Medulla oblongata (tissue), 1 donor: ENCODE measurements around the gene ZP4.

Experiments used
- DNase-seq: peaks from one replicate; pipeline ENCODE4 v3.0.0-alpha.2; 2015; ENCODE audit errors: extremely low spot score

Gene ZP4, protein sequence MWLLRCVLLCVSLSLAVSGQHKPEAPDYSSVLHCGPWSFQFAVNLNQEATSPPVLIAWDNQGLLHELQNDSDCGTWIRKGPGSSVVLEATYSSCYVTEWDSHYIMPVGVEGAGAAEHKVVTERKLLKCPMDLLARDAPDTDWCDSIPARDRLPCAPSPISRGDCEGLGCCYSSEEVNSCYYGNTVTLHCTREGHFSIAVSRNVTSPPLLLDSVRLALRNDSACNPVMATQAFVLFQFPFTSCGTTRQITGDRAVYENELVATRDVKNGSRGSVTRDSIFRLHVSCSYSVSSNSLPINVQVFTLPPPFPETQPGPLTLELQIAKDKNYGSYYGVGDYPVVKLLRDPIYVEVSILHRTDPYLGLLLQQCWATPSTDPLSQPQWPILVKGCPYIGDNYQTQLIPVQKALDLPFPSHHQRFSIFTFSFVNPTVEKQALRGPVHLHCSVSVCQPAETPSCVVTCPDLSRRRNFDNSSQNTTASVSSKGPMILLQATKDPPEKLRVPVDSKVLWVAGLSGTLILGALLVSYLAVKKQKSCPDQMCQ

DNA sequence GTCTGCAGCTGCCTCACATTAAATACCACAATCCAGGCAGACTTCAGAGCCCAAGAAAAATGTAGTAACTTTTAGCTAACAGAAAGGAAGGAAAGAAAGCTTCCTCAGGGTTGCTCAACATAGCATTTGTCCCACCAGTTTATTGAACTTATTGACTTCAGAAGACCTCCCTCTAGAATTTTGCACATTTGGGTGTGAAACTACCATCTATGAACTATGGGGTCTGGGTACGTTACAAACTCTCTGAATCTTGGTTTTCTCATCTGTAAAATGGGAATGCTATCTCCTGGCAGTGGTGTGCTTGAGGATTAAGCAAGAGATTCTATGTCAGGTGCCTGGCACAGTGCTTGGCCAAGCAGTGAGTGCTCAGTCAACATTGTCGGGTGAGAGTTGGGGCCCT lies at the start of gene ZP4:
TSS of gene ZP4 (minus strand) at position 101 of the 400 bp plus-strand sequence. CDS start 287 bp downstream, outside the sequence.
- DNase-seq = no peak

- DNase-seq = no peak
Measured at GRCh38 chr1:237938553-237938952, 47.8 kb upstream of the ZP4 start.

DNA sequence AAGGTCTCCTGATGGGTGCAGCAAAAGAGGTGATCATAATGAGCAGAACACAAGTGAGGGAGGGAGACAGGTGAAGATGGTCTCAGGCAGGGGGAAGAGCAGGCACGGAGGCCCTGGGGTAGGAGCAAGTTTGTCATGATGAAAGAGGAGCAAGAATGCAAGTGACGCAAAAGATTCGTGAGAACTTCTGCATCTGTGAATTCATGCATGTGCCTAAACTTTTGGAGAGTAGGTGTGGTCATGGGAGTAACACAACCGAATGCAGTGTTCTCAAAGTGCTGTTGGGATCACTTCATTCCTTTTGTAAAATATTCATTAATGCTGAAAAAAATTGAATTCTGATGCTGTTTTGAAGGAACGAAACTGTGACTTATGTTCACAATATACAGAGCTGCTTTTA lies 47.3 kb upstream of the ZP4 start:
- no peak for DNase-seq

- no peak for DNase-seq
Measured at GRCh38 chr1:237932816-237933215, 42.1 kb upstream of the ZP4 start.

- no peak for DNase-seq
Measured at GRCh38 chr1:237931581-237931980, 40.9 kb upstream of the ZP4 start.

GRCh38 chr1:237927198-237927597 lies 36.5 kb upstream of the ZP4 start:
- DNase-seq = no peak

GRCh38 chr1:237921306-237921705 lies 30.6 kb upstream of the ZP4 start:
- DNase-seq = no peak

DNA sequence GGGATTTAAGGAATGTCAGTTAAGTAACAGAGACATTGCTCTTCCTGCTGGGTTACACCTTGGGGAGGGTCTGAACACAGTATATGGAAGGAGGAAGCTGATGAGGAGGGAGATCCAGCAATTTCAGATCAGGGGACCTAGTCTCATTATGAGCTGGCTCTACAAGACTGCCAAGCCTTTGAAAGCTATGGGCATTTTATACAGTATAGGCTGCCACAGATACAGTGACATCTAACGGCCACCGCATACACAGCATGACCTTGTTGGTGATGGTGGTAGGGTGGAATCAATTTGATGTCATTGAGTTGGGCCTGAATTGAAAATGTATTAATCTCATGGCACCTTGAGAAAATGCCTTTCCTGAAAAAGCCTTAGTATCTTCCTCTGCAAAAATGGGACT lies 22.6 kb upstream of the ZP4 start:
- no peak for DNase-seq

- no peak for DNase-seq
Measured at GRCh38 chr1:237911911-237912310, 21.2 kb upstream of the ZP4 start.

- DNase-seq = no peak
Measured at GRCh38 chr1:237910834-237911233, 20.1 kb upstream of the ZP4 start.

GRCh38 chr1:237903961-237904360 lies 13.2 kb upstream of the ZP4 start:
- DNase-seq = no peak

GRCh38 chr1:237902960-237903743 lies 12.4 kb upstream of the ZP4 start:
- no peak for DNase-seq

DNA sequence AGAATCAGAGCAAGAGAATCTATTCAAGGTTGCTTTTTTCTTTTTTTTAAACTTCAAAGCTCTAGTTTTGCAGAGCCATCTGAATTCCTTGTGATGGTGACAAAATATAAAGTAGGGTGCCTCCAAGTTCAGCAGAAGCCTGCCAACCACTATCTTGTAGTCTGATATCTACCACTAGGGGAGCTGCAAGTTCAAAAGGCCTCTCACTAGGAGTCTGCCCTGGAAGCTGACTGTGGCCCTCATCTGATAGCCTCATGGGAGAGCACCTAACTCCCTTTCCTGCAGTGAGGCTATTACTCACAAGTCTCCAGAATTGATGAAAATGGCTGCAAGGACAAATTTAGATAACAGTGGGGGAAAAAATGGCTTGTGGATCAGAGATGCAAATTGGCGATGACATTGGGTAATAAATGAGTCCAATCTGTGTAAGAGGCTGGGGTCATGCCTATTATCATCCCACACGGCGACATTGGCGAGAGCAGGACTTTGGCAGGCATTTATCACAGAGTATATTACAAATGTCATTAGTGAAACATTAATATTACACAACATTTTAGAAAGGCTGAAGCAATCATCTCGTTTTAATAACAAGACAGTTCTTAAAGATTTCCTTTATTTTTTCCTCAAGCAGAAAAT lies 10.7 kb upstream of the ZP4 start:
- DNase-seq = peak; percentile 20

- DNase-seq = no peak
Measured at GRCh38 chr1:237895630-237896029, 4.9 kb upstream of the ZP4 start.

- no peak for DNase-seq
Measured at GRCh38 chr1:237894131-237894530, 3.4 kb upstream of the ZP4 start.

DNA sequence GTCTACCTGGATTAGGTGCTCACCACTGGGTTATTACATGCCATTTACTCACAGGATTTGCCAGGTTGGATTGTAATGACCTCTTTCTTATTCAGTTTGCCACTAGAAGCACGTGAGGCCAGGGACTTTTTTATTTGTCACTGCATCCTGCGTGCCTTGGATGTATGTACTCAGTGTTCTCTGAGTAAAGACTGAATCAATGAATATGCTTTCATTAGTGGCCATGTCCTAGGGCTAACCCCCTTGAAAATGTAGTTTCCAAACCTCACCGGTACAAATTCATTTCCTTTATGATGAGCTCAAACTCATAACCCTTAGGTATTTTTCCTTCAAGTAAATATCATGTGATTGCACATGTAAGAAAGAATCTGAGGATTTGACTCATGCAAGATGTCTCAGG lies 1.3 kb upstream of the ZP4 start:
- no peak for DNase-seq

DNA sequence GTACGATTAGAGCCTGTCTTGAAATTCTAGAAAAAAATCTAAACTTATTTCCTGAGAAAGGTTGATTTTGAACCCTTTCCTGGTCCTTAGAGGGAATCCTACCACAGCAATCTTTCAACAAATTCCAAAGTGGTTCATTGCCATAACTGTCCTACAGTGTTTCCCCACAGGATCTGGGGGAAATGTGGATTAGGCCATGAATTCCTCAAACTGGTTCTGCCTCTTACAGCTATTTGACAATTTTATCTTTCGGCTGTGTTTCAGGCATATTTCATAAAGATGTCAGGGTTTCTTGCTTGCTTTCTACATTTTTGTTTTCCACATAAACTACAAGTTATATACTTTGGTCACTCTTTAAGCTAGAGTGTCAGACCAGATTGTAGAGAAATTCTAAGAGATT lies 544 bp upstream of the ZP4 start:
- no peak for DNase-seq

GRCh38 chr1:237890416-237890815 lies 306 bp downstream of the ZP4 start:
- DNase-seq = no peak

- no peak for DNase-seq
Measured at GRCh38 chr1:237888143-237888542, 2.6 kb downstream of the ZP4 start.

- no peak for DNase-seq
Measured at GRCh38 chr1:237887542-237887941, 3.2 kb downstream of the ZP4 start.

DNA sequence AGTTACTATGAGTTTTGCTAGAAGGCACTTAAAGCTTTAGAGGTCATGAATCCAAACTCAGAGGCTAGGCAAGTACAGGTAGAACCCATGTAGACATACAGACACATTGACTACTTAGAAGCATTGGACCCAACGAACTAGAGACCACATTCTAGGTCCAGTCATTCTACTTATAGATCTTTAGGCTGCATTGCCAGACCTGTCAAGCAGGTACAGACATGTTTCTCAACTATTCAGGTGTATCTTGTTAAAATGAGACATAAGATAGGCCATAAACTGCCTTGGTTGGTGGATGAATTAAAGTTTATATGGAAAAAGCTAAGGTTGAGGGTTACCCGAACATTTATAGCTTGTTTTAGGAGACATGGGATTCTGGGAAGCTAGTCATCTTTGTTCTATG lies 6.5 kb downstream of the ZP4 start:
- DNase-seq = no peak

- DNase-seq = no peak
Measured at GRCh38 chr1:237879195-237879594, 11.5 kb downstream of the ZP4 start.
